ENCODE measurements around the gene ALOX15.

- no peak for TF ChIP-seq POLR2AphosphoS5 (IDR thresholded peaks at IDR 0.05)
- TF ChIP-seq RAD21 (conservative IDR thresholded peaks at IDR 0.05): no peak
- TF ChIP-seq EP300 (conservative IDR thresholded peaks at IDR 0.05; ENCODE audit: poor library complexity, severe bottlenecking): no peak
Observed at GRCh38 chr17:4582101-4582501, 59.4 kb downstream of the ALOX15 start.

Measured in neural cell (in vitro differentiated cells).